Measurements from ENCODE around the gene KATNAL1.
A peak's percentile ranks its signal among the peaks of the same experiment; 100 is the strongest.
"Not testable (repeated sequence)": the region's sequence is repeated elsewhere in the genome, so short reads cannot be mapped to it uniquely, and the experiment has no call there.

The KATNAL1 gene

GRCh38 chr13:30191491-30192100 is 115.8 kb downstream of the KATNAL1 start:
- Mint-ChIP-seq H3K27me3 (ENCODE audit: low read depth) (no peaks in the 10 kb centered on the region), H3K9me3 (no peaks in the 10 kb centered on the region), H3K27ac (no peak overlapping the region), H3K4me3 (no peak overlapping the region), H3K36me3 (ENCODE audit: low read depth) (peaks cover 5% of the 10 kb centered on the region), H3K4me1 (ENCODE audit: low read depth) (no peaks in the 10 kb centered on the region)

GRCh38 chr13:30186634-30187415 is 120.5 kb downstream of the KATNAL1 start:
- peaks cover 11% of the 10 kb centered on the region for H3K36me3 Mint-ChIP-seq (ENCODE audit: low read depth)
- H3K27ac Mint-ChIP-seq = no peak overlapping the region
- H3K4me3 Mint-ChIP-seq = no peak overlapping the region
- H3K4me1 Mint-ChIP-seq (ENCODE audit: low read depth) = peaks cover under 1% of the 10 kb centered on the region
- peaks cover 7% of the 10 kb centered on the region for H3K9me3 Mint-ChIP-seq
- peaks cover 4% of the 10 kb centered on the region for H3K27me3 Mint-ChIP-seq (ENCODE audit: low read depth)

- H3K27me3 Mint-ChIP-seq (ENCODE audit: low read depth) = peaks cover 4% of the 10 kb centered on the region
- peaks cover 2% of the 10 kb centered on the region for H3K4me1 Mint-ChIP-seq (ENCODE audit: low read depth)
- peaks cover 8% of the 10 kb centered on the region for H3K36me3 Mint-ChIP-seq (ENCODE audit: low read depth)
- peaks cover 7% of the 10 kb centered on the region for H3K9me3 Mint-ChIP-seq
- no peak overlapping the region for H3K27ac Mint-ChIP-seq
- H3K4me3 Mint-ChIP-seq = no peak overlapping the region
Measured at GRCh38 chr13:30181888-30182651, 125.3 kb downstream of the KATNAL1 start.

- Mint-ChIP-seq H3K4me3 (no peak overlapping the region), H3K36me3 (ENCODE audit: low read depth) (no peaks in the 10 kb centered on the region), H3K9me3 (peaks cover 1% of the 10 kb centered on the region), H3K27ac (no peak overlapping the region), H3K4me1 (ENCODE audit: low read depth) (peaks cover 2% of the 10 kb centered on the region), H3K27me3 (ENCODE audit: low read depth) (no peaks in the 10 kb centered on the region)
Measured at GRCh38 chr13:30179597-30180276, 127.6 kb downstream of the KATNAL1 start.

- H3K27me3 Mint-ChIP-seq (ENCODE audit: low read depth) = no peaks in the 10 kb centered on the region
- peaks cover 2% of the 10 kb centered on the region for H3K4me1 Mint-ChIP-seq (ENCODE audit: low read depth)
- H3K27ac Mint-ChIP-seq = no peak overlapping the region
- no peaks in the 10 kb centered on the region for H3K9me3 Mint-ChIP-seq
- no peaks in the 10 kb centered on the region for H3K36me3 Mint-ChIP-seq (ENCODE audit: low read depth)
- no peak overlapping the region for H3K4me3 Mint-ChIP-seq
Measured at GRCh38 chr13:30178976-30179375, 128.4 kb downstream of the KATNAL1 start.

GRCh38 chr13:30175166-30175565 is 132.2 kb downstream of the KATNAL1 start:
- no peaks in the 10 kb centered on the region for H3K9me3 Mint-ChIP-seq
- H3K27me3 Mint-ChIP-seq (ENCODE audit: low read depth) = no peaks in the 10 kb centered on the region
- no peaks in the 10 kb centered on the region for H3K36me3 Mint-ChIP-seq (ENCODE audit: low read depth)
- H3K4me1 Mint-ChIP-seq (ENCODE audit: low read depth) = peaks cover 20% of the 10 kb centered on the region
- no peak overlapping the region for H3K27ac Mint-ChIP-seq
- no peak overlapping the region for H3K4me3 Mint-ChIP-seq

- H3K36me3 Mint-ChIP-seq (ENCODE audit: low read depth); H3K9me3 Mint-ChIP-seq; H3K27me3 Mint-ChIP-seq (ENCODE audit: low read depth); H3K4me3 Mint-ChIP-seq; H3K27ac Mint-ChIP-seq: not testable (repeated sequence)
- H3K4me1 Mint-ChIP-seq (ENCODE audit: low read depth) = peaks cover 28% of the 10 kb centered on the region
Measured at GRCh38 chr13:30174250-30174649, 133.1 kb downstream of the KATNAL1 start.

- Mint-ChIP-seq H3K27me3 (ENCODE audit: low read depth) (no peaks in the 10 kb centered on the region), H3K36me3 (ENCODE audit: low read depth) (no peaks in the 10 kb centered on the region), H3K4me1 (ENCODE audit: low read depth) (peaks cover 28% of the 10 kb centered on the region), H3K27ac (no peak overlapping the region), H3K4me3 (no peak overlapping the region), H3K9me3 (no peaks in the 10 kb centered on the region)
Measured at GRCh38 chr13:30173303-30173610, 134.1 kb downstream of the KATNAL1 start.

- Mint-ChIP-seq H3K4me3 (no peak overlapping the region), H3K27me3 (ENCODE audit: low read depth) (no peaks in the 10 kb centered on the region), H3K9me3 (no peaks in the 10 kb centered on the region), H3K36me3 (ENCODE audit: low read depth) (no peaks in the 10 kb centered on the region), H3K27ac (no peak overlapping the region), H3K4me1 (ENCODE audit: low read depth) (peaks cover 28% of the 10 kb centered on the region)
Measured at GRCh38 chr13:30172593-30173302, 134.6 kb downstream of the KATNAL1 start.

- Mint-ChIP-seq H3K36me3 (ENCODE audit: low read depth) (no peaks in the 10 kb centered on the region), H3K27me3 (ENCODE audit: low read depth) (peaks cover 3% of the 10 kb centered on the region), H3K9me3 (no peaks in the 10 kb centered on the region), H3K27ac (no peak overlapping the region), H3K4me1 (ENCODE audit: low read depth) (peaks cover 34% of the 10 kb centered on the region), H3K4me3 (no peak overlapping the region)
Measured at GRCh38 chr13:30170569-30170968, 136.8 kb downstream of the KATNAL1 start.

- H3K27me3 Mint-ChIP-seq (ENCODE audit: low read depth) = peaks cover 5% of the 10 kb centered on the region
- H3K36me3 Mint-ChIP-seq (ENCODE audit: low read depth) = no peaks in the 10 kb centered on the region
- H3K9me3 Mint-ChIP-seq = no peaks in the 10 kb centered on the region
- H3K27ac Mint-ChIP-seq = peak overlapping the region; percentile 6
- peaks cover 34% of the 10 kb centered on the region for H3K4me1 Mint-ChIP-seq (ENCODE audit: low read depth)
- no peak overlapping the region for H3K4me3 Mint-ChIP-seq
Measured at GRCh38 chr13:30169442-30169841, 137.9 kb downstream of the KATNAL1 start.

- H3K9me3 Mint-ChIP-seq = no peaks in the 10 kb centered on the region
- peaks cover 5% of the 10 kb centered on the region for H3K27me3 Mint-ChIP-seq (ENCODE audit: low read depth)
- no peak overlapping the region for H3K4me3 Mint-ChIP-seq
- H3K36me3 Mint-ChIP-seq (ENCODE audit: low read depth) = no peaks in the 10 kb centered on the region
- H3K4me1 Mint-ChIP-seq (ENCODE audit: low read depth) = peaks cover 21% of the 10 kb centered on the region
- no peak overlapping the region for H3K27ac Mint-ChIP-seq
Measured at GRCh38 chr13:30165796-30166195, 141.6 kb downstream of the KATNAL1 start.

- Mint-ChIP-seq H3K27me3 (ENCODE audit: low read depth) (peaks cover 5% of the 10 kb centered on the region), H3K36me3 (ENCODE audit: low read depth) (no peaks in the 10 kb centered on the region), H3K27ac (no peak overlapping the region), H3K9me3 (no peaks in the 10 kb centered on the region), H3K4me3 (no peak overlapping the region), H3K4me1 (ENCODE audit: low read depth) (peaks cover 20% of the 10 kb centered on the region)
Measured at GRCh38 chr13:30165071-30165470, 142.3 kb downstream of the KATNAL1 start.

GRCh38 chr13:30164146-30164545 is 143.2 kb downstream of the KATNAL1 start:
- no peaks in the 10 kb centered on the region for H3K36me3 Mint-ChIP-seq (ENCODE audit: low read depth)
- no peaks in the 10 kb centered on the region for H3K9me3 Mint-ChIP-seq
- H3K27ac Mint-ChIP-seq = no peak overlapping the region
- peaks cover 5% of the 10 kb centered on the region for H3K27me3 Mint-ChIP-seq (ENCODE audit: low read depth)
- peaks cover 21% of the 10 kb centered on the region for H3K4me1 Mint-ChIP-seq (ENCODE audit: low read depth)
- no peak overlapping the region for H3K4me3 Mint-ChIP-seq

Data from T-helper 1 cell treated with Interleukin-12 subunit alpha and Interleukin-12 subunit beta and Interleukin-4 antibody, amounts not matched to agents 30 μg/mL and 1 μg/mL, for 36 hours (primary cell).